C4-2B (cell line): ENCODE measurements around the gene NKX1-1.

ENCODE experiments used
- CTCF ChIP-seq: fragments of 450-650 bp; conservative IDR thresholded peaks from 2 replicates; pipeline ENCODE4 v1.5.1; 2017; ENCODE audit warnings: mild to moderate bottlenecking
- ZFX ChIP-seq: fragments of 450-650 bp; IDR thresholded peaks from 2 replicates; pipeline ENCODE4 v1.6.1; 2017

- no peak for TF ChIP-seq CTCF
- TF ChIP-seq ZFX, result no peak
These were observed 20.6 kb downstream of the NKX1-1 start for GRCh38 chr4:1385373-1386340.
